ENCODE measurements around the gene CCM2. TPM values are rescaled to one million over a fixed set of nuclear protein-coding genes. Genes with fewer than 3 reads are reported as not detected.
"Not testable (repeated sequence)": the region's sequence is repeated elsewhere in the genome, so short reads cannot be mapped to it uniquely, and the experiment has no call there.

Gene CCM2
- polyA plus RNA-seq, 4 donors: 25.0 to 32.1 (median 25.5) TPM

DNA sequence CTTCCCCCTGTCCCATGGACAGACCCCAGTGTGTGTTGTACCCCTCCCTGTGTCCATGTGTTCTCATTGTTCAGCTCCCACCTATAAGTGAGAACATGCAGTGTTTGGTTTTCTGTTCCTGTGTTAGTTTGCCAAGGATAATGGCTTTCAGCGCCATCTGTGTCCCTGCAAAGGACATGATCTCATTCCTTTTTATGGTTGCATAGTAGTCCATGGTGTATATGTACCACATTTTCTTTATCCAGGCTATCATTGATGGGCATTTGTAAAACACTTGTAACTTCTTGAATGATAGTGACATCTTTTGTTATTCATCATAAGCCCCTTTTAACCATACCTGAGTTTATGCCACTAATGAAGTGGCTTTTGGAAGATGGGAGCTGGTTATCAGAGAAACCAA, 114.3 kb downstream of the CCM2 start:
- not testable (repeated sequence) for DNase-seq (ENCODE audit: low read depth in 4 of 4, low spot score in 3 of 4)

DNA sequence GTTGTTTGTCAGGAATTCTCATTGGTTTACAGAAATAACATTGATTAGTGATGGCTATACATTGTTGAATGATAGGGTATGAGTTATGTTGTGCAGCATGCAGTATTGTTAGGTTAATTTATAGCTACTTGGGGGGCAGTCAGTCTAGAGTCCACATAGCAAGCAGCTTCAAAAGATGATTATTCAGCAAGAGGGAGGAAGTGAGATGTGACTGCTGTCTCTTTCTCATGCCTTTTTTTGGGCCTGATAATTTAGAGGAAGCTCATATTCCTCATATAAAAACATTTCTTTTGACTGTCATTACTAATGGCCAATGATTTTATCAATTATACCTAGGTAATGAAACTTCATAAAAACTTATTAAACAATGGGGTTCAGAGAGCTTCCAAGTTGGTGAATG, 114.9 kb downstream of the CCM2 start:
- no peak for DNase-seq (ENCODE audit: low read depth in 4 of 4, low spot score in 3 of 4)

- no peak for DNase-seq (ENCODE audit: low read depth in 4 of 4, low spot score in 3 of 4)
Measured at GRCh38 chr7:45116048-45116447, 116.0 kb downstream of the CCM2 start.

DNA sequence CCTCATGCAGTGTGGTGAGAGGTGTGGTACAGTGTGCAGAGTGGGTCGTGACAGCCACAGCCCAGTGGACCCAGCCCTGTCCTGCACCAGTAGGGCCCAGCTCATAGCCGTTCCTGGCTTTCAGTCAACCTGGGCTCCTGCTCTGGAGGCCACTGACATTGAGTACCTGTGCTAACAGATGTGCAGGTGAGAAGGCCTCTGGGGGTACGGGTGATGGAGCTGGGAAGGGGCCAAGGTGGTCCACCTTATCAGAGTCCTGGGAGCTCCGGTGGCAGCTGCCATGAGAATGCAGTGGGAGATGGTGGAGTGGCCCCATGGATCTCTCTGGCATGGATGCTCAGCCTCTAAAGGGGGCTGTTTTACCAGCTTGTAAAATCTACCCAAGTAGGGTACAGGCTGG, 117.6 kb downstream of the CCM2 start:
- DNase-seq (ENCODE audit: low read depth in 4 of 4, low spot score in 3 of 4): no peak

DNA sequence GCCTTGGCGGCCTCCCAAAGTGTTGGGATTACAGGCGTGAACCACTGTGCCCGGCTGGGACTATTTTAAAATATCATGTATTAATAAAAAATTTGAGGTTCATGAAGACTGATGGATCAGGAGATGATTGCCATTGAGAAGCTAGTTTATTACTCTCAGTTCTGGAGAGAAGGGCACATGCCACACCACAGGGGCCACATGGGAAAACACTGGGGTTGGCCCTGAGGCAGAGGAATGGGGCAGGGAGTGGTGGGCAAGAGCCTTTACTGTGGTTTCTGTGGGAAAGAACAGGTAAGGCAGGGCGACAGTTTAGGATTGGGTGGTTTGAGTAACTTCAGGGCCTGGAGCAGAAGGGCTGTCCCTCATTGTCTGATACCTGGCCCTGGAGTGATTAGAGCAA, 118.3 kb downstream of the CCM2 start:
- DNase-seq (ENCODE audit: low read depth in 4 of 4, low spot score in 3 of 4): no peak

GRCh38 chr7:45118889-45119331, 118.9 kb downstream of the CCM2 start:
- DNase-seq (ENCODE audit: low read depth in 4 of 4, low spot score in 3 of 4): no peak

DNA sequence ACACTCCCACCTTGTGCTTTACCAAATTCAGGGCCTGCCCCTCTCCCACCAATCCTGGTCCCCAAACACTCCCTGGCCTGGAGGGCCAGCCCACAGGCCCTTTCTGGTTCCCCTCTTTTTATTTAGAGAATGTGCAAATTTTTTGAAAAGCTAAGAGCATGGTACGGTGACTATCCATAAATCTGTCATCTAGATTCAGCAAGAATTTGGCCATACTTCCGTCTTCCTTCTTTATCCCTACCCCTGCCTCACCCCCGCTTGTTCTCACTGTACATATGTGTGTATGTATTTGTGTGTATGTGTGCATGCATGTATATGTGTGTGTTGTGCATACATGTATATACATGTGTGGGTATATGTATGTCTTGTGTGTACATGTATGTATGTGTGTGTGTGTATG, 119.5 kb downstream of the CCM2 start:
- no peak for DNase-seq (ENCODE audit: low read depth in 4 of 4, low spot score in 3 of 4)

GRCh38 chr7:45122975-45123860, 123.2 kb downstream of the CCM2 start:
- DNase-seq (ENCODE audit: low read depth in 4 of 4, low spot score in 3 of 4): no peak

GRCh38 chr7:45123913-45124710, 124.1 kb downstream of the CCM2 start:
- DNase-seq (ENCODE audit: low read depth in 4 of 4, low spot score in 3 of 4): no peak

DNA sequence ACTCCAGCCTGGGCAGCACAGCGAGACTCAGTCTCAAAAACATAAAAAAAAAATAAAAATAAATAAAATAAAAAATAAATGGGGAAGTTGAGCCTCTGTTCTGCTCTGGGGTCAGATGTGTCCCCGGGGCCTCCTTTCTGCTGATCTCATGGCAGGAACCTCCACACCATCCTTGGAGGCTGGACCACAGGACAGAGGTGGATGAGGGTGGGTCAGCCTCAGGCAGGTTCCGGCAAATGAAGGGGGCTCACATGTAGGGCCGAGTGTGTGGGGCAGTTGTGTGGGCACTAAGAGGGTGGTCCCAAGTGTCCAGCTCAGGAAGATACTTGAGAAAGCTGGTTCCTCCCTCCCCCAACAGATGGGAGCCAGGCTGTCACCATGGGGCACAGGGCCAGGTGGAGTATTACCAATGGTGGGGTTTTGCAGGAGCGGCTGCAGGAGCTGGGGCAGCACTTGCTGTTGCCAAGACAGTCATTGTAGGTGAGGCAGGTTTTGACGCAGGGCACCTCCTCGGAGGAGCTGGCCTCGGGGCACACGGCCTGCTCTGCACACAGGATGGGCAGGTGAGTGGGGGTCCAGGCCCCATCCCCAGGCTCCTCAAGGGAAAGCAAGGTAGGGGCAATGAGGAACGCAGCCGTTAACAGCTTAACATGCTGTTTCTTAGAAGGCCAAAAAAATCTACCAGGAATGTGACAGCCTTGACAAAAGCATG, 125.3 kb downstream of the CCM2 start:
- no peak for DNase-seq (ENCODE audit: low read depth in 4 of 4, low spot score in 3 of 4)

Other genes starting within 250 kb of the CCM2 start
- gene PPIA, start 203.5 kb upstream of the CCM2 start, polyA plus RNA-seq (ENCODE audit: insufficient read length in 4 of 4): 1,000 to 10,000 TPM; 1,245 to 1,509 (median 1,378) TPM
- gene H2AZ2, start 152.1 kb upstream of the CCM2 start, polyA plus RNA-seq (ENCODE audit: insufficient read length in 4 of 4): 100 to 1,000 TPM; 243 to 279 (median 250) TPM
- gene PURB, start 114.7 kb upstream of the CCM2 start, polyA plus RNA-seq (ENCODE audit: insufficient read length in 4 of 4): 10 to 100 TPM; 31.4 to 38.6 (median 34.2) TPM
- under 1 TPM; 0.31 to 0.60 (median 0.47) TPM for gene MYO1G, start 21.2 kb upstream of the CCM2 start, polyA plus RNA-seq (ENCODE audit: insufficient read length in 4 of 4)
- gene NACAD, start 88.8 kb downstream of the CCM2 start, polyA plus RNA-seq (ENCODE audit: insufficient read length in 4 of 4): 1 to 10 TPM; 6.1 to 9.8 (median 9.5) TPM
- 10 to 100 TPM; 52.5 to 56.7 (median 53.9) TPM for gene TBRG4, start 111.5 kb downstream of the CCM2 start, polyA plus RNA-seq (ENCODE audit: insufficient read length in 4 of 4)
- 10 to 100 TPM in 3 of 4 donors, 1 to 10 TPM in 1; 9.5 to 16.4 (median 11.7) TPM for gene RAMP3, start 157.6 kb downstream of the CCM2 start, polyA plus RNA-seq (ENCODE audit: insufficient read length in 4 of 4)

All from right renal pelvis (tissue), 4 donors.